Measurements from ENCODE around the gene COL19A1. TPM values are rescaled to one million over a fixed set of nuclear protein-coding genes. Genes with fewer than 3 reads are reported as not detected.
"Not testable (repeated sequence)": the region's sequence is repeated elsewhere in the genome, so short reads cannot be mapped to it uniquely, and the experiment has no call there.

The COL19A1 gene
- total RNA-seq, 4 donors from 2014 or later = 0.35 to 5.0 (median 0.62) TPM

GRCh38 chr6:69888482-69889233 lies 22.3 kb downstream of the COL19A1 start:
- H3K27me3 ChIP-seq = no peaks in the 10 kb centered on the region
- no peak for DNase-seq
- no peak for TF ChIP-seq CTCF (IDR thresholded peaks at IDR 0.05)
- TF ChIP-seq POLR2A (IDR thresholded peaks at IDR 0.05) = no peak

GRCh38 chr6:69889234-69889974 lies 23.0 kb downstream of the COL19A1 start:
- not testable (repeated sequence) for H3K4me3 ChIP-seq, H3K27me3 ChIP-seq, H3K27ac ChIP-seq, DNase-seq, H3K36me3 ChIP-seq, H3K4me1 ChIP-seq, H3K9me3 ChIP-seq

More at GRCh38 chr6:69888482-69889233, 22.3 kb downstream of the COL19A1 start:
- Histone ChIP-seq H3K36me3 (no peaks in the 10 kb centered on the region), H3K4me3 (no peak overlapping the region), H3K4me1 (no peaks in the 10 kb centered on the region), H3K27ac (no peak overlapping the region), H3K9me3 (no peaks in the 10 kb centered on the region)

- DNase-seq, H3K4me1 ChIP-seq, H3K27me3 ChIP-seq, H3K36me3 ChIP-seq, H3K27ac ChIP-seq, H3K9me3 ChIP-seq, H3K4me3 ChIP-seq: not testable (repeated sequence)
These were observed 26.2 kb downstream of the COL19A1 start for GRCh38 chr6:69892561-69892960.

GRCh38 chr6:69893266-69893665 lies 26.9 kb downstream of the COL19A1 start:
- not testable (repeated sequence) for DNase-seq, H3K27ac ChIP-seq, H3K4me1 ChIP-seq, H3K9me3 ChIP-seq, H3K4me3 ChIP-seq, H3K36me3 ChIP-seq, H3K27me3 ChIP-seq

GRCh38 chr6:69894578-69895347 lies 28.4 kb downstream of the COL19A1 start:
- DNase-seq = peak in 1 of 3 donors; percentile 28
- TF ChIP-seq POLR2A (IDR thresholded peaks at IDR 0.05) = no peak
- TF ChIP-seq CTCF (IDR thresholded peaks at IDR 0.05) = no peak
- H3K36me3 ChIP-seq = no peaks in the 10 kb centered on the region

GRCh38 chr6:69895396-69895795 lies 29.0 kb downstream of the COL19A1 start:
- no peaks in the 10 kb centered on the region for H3K4me1 ChIP-seq
- DNase-seq = no peak
- no peak for TF ChIP-seq CTCF (IDR thresholded peaks at IDR 0.05)
- H3K27ac ChIP-seq = peak overlapping the region in 1 of 4 donors; percentile 59
- H3K9me3 ChIP-seq = no peaks in the 10 kb centered on the region
- H3K4me3 ChIP-seq = no peak overlapping the region
- no peaks in the 10 kb centered on the region for H3K36me3 ChIP-seq
- H3K27me3 ChIP-seq = no peaks in the 10 kb centered on the region

More at GRCh38 chr6:69894578-69895347, 28.4 kb downstream of the COL19A1 start:
- Histone ChIP-seq H3K27me3 (no peaks in the 10 kb centered on the region), H3K27ac (peak overlapping the region in 2 of 4 donors; percentile 23 to 59), H3K4me3 (no peak overlapping the region), H3K9me3 (no peaks in the 10 kb centered on the region), H3K4me1 (no peaks in the 10 kb centered on the region)

- H3K9me3 ChIP-seq = no peaks in the 10 kb centered on the region
- no peak for TF ChIP-seq CTCF (IDR thresholded peaks at IDR 0.05)
- H3K27me3 ChIP-seq = no peaks in the 10 kb centered on the region
- no peak overlapping the region for H3K27ac ChIP-seq
- no peaks in the 10 kb centered on the region for H3K36me3 ChIP-seq
- no peak overlapping the region for H3K4me3 ChIP-seq
- no peaks in the 10 kb centered on the region for H3K4me1 ChIP-seq
- DNase-seq = no peak
These were observed 34.5 kb downstream of the COL19A1 start for GRCh38 chr6:69900869-69901268.
